ENCODE results near the gene ZFYVE19.

ZFYVE19 gene, protein sequence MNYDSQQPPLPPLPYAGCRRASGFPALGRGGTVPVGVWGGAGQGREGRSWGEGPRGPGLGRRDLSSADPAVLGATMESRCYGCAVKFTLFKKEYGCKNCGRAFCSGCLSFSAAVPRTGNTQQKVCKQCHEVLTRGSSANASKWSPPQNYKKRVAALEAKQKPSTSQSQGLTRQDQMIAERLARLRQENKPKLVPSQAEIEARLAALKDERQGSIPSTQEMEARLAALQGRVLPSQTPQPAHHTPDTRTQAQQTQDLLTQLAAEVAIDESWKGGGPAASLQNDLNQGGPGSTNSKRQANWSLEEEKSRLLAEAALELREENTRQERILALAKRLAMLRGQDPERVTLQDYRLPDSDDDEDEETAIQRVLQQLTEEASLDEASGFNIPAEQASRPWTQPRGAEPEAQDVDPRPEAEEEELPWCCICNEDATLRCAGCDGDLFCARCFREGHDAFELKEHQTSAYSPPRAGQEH

DNA sequence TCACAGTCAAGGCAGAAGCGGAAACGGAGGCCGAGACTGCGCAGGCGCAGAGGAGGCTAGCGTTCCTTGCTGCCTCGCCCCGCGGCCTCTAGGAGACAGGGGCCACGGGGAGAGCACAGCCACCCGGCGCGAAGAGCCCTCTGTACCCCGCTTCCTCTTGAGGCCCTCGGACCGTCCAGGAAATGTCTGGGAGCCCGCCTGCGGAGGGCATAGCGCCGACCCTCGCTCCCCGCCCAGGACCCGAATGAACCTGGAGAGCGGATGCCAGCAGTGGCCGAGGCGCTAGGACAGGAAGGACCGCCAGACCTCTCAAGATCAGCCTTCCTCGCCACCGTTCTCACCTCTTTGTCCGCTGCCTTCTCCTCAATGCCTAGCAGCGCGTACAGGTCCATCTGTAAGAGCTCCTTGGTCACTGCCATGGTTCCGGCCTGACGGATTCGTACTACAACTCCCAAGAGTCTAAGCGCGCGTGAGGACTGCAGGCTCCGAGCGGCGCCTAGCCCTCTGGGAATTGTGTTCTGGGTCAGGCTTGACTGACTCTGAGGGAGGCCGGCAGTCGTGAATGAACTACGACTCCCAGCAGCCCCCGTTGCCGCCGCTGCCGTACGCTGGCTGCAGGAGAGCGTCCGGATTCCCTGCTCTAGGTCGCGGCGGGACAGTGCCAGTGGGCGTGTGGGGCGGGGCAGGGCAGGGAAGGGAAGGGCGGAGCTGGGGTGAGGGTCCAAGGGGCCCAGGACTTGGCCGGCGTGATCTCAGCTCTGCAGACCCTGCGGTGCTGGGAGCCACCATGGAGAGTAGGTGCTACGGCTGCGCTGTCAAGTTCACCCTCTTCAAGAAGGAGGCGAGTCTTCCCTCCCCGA is at the start of gene ZFYVE19, which contains the start of gene DNAJC17:
TSS of gene ZFYVE19 (plus strand) at position 62 of the 860 bp plus-strand sequence. CDS start at position 563, 501 bp downstream.
TSS of gene DNAJC17 (minus strand) at position 446 of the 860 bp plus-strand sequence. CDS start at position 419, 27 bp downstream.
- DNase-seq (ENCODE audit: insufficient read length, low spot score) (peak; percentile 94), FAIRE-seq (peak; percentile 65)

DNA sequence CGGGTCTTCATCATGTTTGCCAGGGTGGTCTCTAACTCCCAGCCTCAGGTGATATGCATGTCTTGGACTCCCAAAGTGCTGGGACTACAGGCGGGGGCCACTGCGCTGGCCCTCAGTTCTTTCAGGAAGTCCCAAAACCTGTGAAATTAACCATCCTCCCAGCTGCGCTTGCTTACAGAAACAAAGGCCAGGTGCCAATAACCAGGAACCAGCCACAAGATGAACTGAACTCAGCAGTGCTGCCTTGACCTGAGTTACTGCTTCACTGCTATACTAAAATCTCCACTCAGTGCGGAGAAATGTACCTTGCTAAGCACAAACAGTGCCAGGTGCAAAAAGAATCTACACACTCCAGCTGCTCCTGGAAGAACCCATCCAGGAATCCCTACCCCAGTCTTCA is 46.9 kb upstream of the ZFYVE19 start:
- FAIRE-seq (no peak), DNase-seq (ENCODE audit: insufficient read length, low spot score) (no peak)

DNA sequence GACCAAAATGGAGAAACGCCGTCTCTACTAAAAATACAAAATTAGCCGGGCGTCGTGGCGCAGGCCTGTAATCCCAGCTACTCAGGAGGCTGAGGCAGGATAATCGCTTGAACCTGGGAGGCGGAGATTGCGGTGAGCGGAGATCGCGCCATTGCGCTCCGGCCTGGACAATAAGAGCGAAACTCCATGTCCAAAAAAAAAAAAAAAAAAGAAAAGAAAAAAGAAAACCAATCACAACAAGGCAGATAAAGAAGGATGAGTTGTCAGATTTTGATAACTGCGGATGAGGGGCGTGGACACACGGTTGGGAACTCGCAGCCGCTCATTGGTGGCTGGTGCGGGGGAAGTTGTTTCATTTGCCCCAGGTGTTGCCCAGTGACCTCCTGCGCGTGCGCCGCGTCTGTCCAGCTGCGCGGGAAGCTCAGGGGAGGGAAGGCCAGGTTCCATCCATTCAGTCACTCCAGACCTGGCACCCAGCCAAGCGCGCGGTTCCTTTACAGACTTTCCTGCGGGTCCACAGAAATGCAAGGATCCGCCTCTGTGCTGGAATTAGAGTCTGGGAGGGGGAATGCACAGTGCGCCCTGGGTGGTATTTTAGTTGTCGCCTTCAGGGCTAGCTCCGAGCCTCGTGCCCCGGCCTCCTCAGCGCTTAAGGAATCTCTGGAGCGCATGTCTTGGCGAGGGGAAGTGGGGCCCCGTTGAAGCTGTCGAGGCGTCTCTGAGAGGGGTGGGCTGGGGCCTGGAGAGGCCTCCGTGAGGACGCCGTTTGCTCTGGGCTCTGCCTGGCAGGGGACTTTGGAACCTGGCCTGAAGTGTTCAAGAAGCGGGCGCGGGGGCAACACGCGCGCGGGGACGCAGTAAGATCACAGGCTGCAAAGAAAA is 43.7 kb upstream of the ZFYVE19 start:
- FAIRE-seq (no peak), DNase-seq (ENCODE audit: insufficient read length, low spot score) (no peak)

DNA sequence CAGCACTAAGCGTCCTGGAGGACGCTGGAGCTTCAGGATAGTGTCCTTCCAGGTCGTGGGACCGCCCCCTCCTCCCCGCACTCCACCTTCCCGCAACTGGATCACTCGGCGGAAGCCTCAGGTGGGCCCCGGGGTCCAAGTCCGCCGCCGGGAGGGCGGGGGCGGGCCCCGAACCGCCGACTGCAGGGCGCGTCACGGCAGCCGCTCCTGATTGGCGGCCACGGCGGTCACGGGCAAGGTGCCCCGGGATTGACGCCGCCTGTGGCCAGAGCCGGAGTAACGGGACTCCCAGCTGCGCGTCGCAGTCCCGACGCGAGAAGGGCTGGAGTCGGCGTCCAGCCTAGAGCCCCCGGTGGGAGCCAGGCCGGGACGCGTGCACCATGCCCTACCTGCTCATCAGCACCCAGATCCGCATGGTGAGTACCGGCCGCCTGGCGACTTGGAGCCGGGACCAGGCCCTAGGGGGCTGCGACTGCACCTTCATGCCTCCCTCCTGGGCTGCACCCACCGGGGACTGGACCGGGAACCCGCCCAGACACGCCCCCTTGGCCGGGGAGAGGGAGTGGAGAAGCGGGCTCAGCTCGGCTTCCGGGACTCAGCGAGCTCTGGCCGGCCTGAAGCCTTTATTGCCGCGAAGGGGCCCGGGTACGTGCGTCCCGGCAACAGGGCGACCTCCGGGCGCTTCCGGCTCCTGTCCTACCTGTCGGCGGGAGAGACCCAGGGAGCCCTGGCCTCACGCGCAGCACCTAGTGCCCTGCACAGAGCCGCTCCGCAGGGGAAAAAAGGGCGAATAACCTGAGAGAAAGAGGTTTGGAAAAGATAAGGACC is 42.9 kb upstream of the ZFYVE19 start, which contains the start of gene GCHFR:
TSS of gene GCHFR (plus strand) at position 268 of the 828 bp plus-strand sequence. CDS start at position 381, 113 bp downstream.
- DNase-seq (ENCODE audit: insufficient read length, low spot score) = no peak
- no peak for FAIRE-seq

DNA sequence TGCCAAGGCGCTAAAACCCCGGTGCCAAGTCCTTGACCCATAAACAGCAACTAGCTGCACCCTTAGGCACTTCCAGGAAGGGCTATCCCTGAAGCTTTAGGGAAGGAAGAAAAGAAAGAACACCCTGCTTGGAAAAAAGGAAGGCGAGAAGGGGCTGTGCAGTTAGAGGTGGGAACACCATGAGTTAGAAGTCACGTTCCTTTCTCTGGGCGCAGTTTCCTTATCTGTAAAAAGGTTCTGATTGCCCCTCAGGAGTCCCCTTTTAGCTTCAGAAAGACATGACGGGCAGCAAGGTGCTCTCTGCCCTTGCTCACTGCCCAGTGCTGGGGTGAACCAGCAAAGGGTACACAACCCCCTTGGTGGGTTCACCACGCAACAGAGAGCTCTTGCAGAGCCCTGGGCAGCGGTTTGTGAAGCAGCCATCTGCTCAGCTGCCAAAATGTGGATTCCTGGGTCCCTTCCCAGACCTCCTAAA is 42.2 kb upstream of the ZFYVE19 start:
- FAIRE-seq (no peak), DNase-seq (ENCODE audit: insufficient read length, low spot score) (no peak)

DNA sequence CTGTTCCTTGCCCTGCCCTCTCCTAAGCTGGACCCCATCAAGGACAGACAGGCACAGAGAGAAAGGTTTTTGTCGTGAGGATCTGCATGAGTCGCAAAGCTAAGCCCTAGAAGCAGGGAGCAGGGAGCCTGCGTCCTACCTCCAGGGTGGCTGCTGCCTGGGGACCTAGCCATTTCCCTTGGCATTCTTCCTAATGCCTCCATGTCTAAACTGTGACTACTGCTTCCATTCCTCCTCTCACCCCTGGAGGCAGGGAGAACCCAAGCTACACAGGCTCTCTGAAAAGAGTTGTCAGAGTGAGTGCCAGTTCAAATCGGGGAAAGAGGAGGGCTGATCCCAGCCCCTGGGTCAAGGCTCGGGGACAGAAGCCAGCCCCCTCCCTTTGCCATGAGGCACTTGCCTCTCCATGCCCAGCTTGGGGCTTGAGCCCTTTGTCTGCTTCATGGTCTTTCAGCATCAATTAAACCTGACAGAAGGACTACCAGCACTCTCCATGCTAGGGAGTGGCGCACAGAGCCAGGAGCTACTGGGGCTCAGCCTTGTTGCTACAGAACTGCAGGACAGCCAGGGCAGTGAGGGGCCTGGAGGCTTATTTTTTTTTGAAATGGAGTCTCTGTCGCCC is 40.6 kb upstream of the ZFYVE19 start:
- FAIRE-seq (no peak), DNase-seq (ENCODE audit: insufficient read length, low spot score) (no peak)

DNA sequence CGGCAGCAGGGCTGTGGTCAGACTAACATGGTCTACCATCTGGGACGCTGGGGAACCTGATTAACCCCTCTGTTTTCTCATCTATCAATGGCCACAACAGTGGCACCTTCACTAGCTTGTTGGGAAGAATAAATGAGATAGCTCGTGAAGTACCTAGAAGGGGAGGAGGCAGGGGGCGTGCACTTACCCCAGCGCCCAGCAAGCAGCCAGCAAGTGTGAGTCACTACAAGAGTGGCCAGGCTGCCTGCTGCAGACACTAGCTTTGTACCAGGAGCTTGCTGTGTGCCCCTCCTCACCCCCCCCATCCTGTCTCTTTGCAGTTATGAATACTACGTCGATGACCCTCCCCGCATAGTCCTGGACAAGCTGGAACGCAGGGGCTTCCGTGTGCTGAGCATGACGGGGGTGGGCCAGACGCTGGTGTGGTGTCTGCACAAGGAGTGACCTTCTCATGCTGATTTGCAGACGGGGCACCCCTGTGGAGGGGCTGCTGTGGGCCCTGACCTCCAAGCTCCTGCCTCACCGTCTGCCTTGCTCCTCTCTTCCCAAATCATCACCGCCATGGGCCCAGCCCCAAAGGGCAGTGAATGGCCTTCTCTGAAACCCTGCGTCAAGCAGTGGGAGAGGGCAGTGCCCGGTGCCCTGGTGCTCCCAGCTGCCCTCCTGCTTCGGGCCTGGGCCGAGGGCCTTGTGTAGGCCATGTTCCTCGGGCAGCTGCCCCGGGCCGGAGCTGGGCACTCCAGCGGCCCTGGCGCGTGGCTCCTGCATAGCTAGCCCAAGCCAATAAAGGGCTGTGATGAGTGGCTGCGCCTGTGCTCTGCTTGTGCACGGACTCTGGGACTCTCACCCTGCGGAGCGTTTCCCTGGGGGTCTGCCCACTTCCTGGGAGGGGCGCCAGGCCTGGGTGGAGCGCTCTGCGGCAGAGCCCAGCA is 39.7 kb upstream of the ZFYVE19 start:
- FAIRE-seq (no peak), DNase-seq (ENCODE audit: insufficient read length, low spot score) (no peak)

DNA sequence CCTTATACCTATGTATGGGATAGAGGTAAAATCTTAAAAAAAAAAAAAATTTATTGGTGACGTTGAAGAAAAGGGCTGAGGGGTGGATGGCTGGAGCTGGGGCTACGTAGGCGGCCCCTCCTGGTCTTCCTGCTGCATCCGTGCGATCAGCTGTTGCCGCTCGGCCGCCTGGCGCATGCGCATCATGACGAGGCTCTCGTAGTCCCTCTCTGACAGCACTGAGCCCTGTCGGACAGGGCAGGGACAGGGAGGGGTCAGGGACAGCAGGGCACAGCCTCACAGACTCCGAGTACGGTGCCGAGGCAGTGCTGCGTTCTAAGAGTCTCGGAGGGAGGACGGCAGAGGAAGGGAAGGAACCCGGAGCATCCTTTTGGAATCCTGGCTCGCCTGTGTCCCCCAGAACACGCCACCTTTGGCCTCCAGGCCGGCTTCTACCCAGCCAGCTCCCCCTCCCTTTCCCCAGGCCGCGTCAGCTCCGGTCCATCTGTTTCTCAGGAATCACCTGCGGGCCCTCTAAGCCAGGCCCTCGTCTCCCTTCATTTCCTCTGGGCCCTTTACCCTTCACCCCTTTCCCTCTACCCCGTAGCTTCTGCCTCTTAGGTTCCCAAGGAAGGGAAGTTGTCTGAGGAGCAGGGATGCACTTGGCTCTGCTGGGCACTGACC is 38.9 kb upstream of the ZFYVE19 start:
- DNase-seq (ENCODE audit: insufficient read length, low spot score) (no peak), FAIRE-seq (no peak)

DNA sequence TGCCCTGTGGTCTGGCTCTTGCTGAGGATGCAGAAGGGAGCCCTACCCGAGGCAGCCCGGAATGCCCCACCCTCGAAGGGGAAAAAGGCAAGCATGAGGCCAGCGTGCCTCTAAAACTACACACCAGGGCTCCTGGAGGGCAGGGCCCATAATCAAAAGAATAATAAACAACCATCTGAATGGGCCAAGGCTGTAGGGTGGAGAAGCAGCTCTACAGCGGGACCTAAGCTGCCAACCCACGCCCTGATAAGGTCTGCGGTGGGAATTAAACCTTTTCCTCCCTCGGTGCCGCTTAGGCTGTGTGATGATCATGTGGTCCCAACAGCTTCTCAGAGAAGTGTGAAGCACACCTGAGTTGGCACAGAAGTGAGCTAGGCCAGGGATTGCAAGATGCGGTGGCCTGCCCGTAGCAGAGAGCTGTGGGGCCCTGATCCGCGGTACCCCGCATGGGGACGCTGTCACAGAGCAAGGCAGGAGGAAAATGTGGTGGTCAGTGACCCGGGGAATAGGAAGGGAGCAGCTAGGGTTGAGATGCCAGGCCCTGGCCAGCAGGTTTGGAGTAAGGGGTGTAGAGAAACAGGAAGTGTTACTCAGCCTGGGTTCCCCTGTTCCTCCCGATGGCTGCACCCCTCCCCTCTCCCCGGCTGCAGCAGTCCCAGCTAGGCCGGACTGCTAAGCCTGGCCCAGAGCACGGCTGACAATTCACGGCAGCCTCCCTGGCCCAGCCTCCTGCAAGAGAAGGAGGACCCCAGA is 38.2 kb upstream of the ZFYVE19 start:
- DNase-seq (ENCODE audit: insufficient read length, low spot score) = no peak

DNA sequence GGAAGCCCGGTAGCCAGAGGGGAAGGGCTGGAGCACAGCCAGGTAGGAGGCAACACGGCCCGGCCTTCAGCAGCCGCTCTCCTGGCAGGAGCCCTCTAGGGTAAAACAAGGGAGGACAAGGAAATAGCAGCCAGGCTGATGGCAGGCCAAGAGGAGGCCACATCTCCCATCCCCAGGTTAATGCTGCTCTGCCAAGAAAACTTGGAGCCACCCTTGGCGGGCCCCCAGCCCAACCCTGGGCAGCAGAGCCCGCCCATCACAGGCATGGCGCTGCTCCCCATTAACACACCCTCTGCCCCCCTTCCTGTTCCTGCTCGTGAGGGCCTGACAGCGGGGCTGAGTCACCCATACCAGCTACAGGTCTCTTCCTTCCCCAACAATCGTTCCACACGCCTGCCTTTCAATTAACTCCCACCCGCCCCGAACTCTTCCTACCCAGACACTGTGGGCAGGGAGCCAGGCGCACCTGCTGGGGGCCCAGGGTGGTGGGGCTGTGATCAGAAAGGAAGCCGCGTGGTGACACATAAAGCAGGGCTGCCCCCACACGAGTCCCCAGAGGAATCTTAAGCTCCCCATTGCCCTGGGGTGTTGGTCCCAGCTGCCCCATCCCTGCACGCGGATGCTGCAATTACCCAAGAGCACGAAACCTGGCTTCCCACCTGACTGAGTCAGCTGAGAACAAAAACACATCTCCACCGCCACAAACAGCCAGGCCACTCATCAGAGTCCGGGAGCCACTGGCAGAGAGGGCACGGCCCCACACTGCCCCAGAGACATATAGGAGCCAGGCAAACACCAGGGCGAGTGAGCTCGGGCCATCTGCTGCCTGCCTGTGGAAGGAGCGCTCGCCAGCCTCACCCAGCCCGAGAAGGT is 37.4 kb upstream of the ZFYVE19 start, which contains the start of gene C15orf62:
TSS of gene C15orf62 (plus strand) at position 707 of the 873 bp plus-strand sequence. CDS start 516 bp downstream, outside the sequence.
- DNase-seq (ENCODE audit: insufficient read length, low spot score) (peak; percentile 65), FAIRE-seq (peak; percentile 51)

More for the DNA sequence above, 38.2 kb upstream of the ZFYVE19 start:
- no peak for FAIRE-seq

DNA sequence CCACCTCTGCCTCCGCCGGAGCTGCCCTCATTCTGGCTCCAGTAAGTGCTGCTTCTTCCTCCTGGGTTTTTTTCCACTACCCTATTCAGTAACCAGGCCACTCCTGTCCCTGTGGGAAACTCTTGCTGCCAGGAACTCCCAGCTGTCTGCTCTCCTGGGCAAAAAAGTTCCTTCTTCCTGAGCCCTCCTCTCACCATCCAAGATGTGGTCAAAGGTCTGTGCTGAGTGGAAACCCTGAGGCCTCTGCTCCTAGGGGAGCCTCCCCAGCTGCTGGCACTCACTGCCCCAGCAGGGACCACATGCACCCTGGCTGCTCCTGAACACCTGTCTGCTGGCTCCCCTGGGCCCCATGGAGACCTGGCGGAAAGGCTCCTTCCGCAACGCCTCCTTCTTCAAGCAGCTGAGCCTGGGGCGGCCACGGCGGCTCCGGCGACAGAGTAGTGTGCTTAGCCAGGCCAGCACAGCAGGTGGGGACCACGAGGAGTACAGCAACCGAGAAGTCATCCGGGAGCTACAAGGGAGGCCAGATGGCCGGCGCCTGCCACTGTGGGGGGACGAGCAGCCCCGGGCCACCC is 36.7 kb upstream of the ZFYVE19 start:
- DNase-seq (ENCODE audit: insufficient read length, low spot score) (no peak), FAIRE-seq (no peak)

DNA sequence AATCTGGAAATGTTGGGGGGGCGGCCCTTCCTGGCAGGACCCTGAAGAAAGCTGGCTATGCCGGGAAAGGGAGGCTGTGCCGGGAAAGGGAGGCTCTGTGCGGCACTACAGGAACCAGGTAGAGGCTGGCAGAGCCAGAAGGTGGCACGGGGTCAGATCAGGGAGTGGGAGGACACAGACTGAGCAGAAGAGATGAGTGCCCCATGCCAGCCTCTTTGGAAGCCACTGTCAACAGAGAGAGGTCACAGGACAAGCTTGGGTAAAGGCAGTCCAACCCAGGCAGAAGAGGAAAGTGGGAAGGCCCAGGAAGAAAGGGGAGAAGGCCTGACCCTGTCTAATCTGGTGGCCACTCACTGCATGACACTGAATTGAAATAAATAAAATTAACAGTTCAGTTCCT is 35.6 kb upstream of the ZFYVE19 start:
- no peak for FAIRE-seq

DNA sequence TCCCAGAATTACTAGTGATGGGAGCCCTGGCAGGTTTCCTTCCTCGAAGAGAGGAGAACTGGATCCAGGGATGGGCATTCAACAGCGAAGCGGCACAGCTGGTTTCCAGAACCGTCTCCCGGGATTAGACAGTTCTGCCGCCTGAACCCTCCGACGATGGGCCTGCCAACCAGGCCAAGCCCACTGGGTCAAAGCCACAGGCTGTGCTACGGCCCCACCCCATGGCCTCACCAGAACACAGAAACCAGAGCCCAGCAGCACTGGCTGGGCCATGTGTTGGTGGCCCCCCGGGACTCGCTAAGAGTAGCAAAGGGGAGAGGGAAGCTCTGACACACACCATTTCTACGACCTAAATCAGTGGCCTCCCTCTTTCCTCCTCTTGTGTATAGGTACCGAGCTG is 34.9 kb upstream of the ZFYVE19 start:
- DNase-seq (ENCODE audit: insufficient read length, low spot score) (no peak), FAIRE-seq (no peak)

More for the DNA sequence above, 35.6 kb upstream of the ZFYVE19 start:
- no peak for DNase-seq (ENCODE audit: insufficient read length, low spot score)

DNA sequence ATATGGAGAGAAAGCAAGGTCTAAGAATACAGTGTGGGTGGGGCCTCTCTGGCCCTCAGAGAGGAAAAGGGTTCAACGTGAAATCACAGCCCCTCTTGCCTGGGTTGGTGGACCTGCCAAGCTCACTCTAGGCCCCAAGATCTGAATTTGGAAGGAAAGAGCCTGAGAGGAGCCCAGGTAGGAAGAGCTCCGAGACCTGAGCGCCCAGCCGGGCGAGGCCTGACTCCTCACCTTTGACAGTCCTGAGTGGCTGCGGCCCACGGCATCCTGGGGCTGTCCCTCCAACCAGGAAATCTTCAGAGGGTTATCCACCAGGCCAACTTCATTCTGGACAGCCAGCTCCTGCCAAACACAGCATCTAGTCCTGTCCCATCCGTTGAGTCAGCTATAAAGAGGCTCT is 33.4 kb upstream of the ZFYVE19 start:
- DNase-seq (ENCODE audit: insufficient read length, low spot score) = no peak
- no peak for FAIRE-seq

DNA sequence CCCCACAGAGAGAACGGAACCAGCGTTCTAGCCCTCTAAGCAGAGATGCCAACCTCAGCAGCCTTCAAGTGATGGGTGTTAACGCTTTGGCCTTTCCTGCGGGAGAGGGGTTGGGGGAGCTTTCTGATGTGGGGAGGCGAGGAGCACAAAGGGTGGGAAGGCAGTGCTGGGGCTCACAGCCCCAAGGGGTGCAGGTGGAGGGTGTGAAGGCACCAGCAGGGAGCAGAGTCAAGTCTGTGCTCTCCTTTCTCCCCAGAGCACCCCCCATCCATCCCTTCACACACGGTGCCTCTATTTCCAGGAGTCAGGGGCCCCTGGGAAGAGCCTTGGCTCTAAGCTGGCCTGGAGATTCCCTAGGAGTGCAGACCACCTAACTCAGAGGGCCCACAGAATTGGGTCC is 33.0 kb upstream of the ZFYVE19 start:
- DNase-seq (ENCODE audit: insufficient read length, low spot score) (no peak), FAIRE-seq (no peak)

All from HTR-8/SVneo (cell line).